Retinal pigment epithelial cell (primary cell): ENCODE measurements around the gene CEBPA.

Experiments
- DNase-seq: peaks from one replicate; pipeline ENCODE4 v3.0.0-alpha.2; 2010; ENCODE audit warnings: low read depth
- H3K4me3 ChIP-seq: 2 replicates; pipeline ENCODE4 v1.5.1; 2011; ENCODE audit warnings: mild to moderate bottlenecking, low read length, control low read depth, moderate library complexity
- CTCF ChIP-seq: conservative IDR thresholded peaks from 2 replicates; pipeline ENCODE4 v1.5.1; 2011; ENCODE audit warnings: low read depth, low read length, control low read depth, inconsistent platforms

Gene CEBPA

GRCh38 chr19:33254245-33254824, 48.0 kb downstream of the CEBPA start:
- no peak for DNase-seq
- no peak for TF ChIP-seq CTCF
- H3K4me3 ChIP-seq: no peak overlapping the region

GRCh38 chr19:33252971-33253370, 49.4 kb downstream of the CEBPA start:
- no peak overlapping the region for H3K4me3 ChIP-seq
- DNase-seq: no peak
- TF ChIP-seq CTCF: no peak

- H3K4me3 ChIP-seq: no peak overlapping the region
- DNase-seq: no peak
- TF ChIP-seq CTCF: no peak
These were observed 49.8 kb downstream of the CEBPA start for GRCh38 chr19:33252418-33252962.

GRCh38 chr19:33251526-33252090, 50.7 kb downstream of the CEBPA start:
- H3K4me3 ChIP-seq: no peak overlapping the region
- no peak for TF ChIP-seq CTCF
- no peak for DNase-seq

- no peak for DNase-seq
- TF ChIP-seq CTCF: no peak
These were observed 51.3 kb downstream of the CEBPA start for GRCh38 chr19:33251076-33251475.

GRCh38 chr19:33250500-33250899, 51.8 kb downstream of the CEBPA start:
- no peak for TF ChIP-seq CTCF
- H3K4me3 ChIP-seq: no peak overlapping the region
- no peak for DNase-seq

More at GRCh38 chr19:33251076-33251475, 51.3 kb downstream of the CEBPA start:
- H3K4me3 ChIP-seq: no peak overlapping the region
